HG02610 (cell line): ENCODE measurements around the gene HBZ.
"Not testable (repeated sequence)": the region's sequence is repeated elsewhere in the genome, so short reads cannot be mapped to it uniquely, and the experiment has no call there.

ENCODE experiments used
- ATAC-seq: cut with Tn5 transposase; IDR thresholded peaks from one replicate; pipeline ENCODE4 v1.9.1; 2021; ENCODE audit warnings: mild to moderate bottlenecking, moderate library complexity; ENCODE audit not compliant: unreplicated experiment

HBZ gene

DNA sequence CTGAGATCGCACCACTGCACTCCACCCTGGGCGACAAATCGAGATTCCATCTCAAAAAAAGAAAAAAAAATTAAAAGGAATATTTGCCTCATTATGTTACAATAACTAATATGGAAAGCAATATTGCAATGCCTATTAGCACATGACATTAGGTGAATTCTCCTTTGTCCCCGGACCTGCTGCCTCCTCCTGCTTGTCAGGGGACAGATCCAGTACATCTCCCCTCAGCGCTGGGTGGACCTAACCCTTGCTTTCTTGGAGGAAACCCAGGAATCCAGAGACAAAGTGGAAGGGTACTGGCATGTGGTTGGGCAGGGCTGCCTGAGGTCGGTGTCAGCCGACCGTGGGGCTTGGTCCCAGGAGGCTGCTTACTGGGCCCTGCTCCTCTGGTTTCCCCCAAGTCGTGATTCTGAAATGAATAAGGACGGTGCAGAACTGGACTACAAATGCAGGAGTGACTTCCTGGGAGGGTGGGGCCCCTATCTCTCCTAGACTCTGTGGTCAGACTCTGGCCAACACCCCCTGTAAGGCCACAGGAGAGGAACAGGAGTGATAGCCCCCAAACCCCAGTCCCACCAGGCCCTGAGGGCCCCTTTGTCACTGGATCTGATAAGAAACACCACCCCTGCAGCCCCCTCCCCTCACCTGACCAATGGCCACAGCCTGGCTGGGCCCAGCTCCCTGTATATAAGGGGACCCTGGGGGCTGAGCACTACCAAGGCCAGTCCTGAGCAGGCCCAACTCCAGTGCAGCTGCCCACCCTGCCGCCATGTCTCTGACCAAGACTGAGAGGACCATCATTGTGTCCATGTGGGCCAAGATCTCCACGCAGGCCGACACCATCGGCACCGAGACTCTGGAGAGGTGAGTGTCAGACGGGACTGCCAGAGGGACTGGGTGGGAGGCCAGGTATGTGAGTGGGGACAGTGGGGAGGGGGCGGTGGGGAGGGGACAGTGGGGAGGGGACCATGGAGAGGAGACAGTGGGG, at the start of gene HBZ:
Gene HBZ, plus strand, starts transcription at position 504 of the 988 bp plus-strand sequence. Its CDS starts 266 bp downstream, at position 770.
- no peak for ATAC-seq

DNA sequence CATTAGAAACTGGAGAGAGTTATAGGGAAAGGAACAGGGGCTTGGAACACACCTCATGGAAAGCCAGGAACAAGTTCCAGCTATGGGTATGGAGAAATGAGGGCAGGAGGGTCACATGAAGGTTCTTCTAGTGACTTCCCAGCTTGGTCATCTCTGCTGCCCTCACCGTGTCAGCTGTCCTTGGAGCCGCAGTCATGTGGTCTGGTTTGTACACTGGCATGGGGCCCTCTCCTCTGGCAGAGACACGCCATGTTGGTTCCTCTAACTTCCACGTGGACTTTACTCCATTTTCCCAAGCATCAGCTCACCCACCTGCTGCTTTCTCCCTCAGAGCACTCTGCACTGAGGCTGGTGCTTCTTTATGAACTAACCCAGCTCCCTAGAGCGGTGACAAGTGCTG, 48.1 kb upstream of the HBZ start:
- no peak for ATAC-seq

DNA sequence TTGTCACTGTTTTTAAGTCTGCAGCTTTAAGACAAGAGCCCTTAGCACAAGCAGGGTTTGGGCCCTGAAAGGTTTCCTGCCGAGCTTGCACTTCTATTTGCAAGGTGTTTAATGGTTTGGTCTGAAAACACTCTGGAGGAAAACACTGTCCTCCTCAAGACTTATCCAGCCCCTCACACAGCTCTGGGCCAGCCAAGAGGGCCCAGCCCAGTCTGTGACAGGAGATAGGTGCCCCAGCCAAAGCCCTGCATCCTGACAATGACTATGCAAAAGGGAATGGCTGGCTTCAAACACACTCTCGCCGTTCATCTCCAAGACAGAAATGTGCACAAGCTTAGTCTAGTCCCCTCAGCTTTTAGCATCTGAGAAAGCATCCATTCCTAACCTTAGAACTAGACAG, 47.5 kb upstream of the HBZ start:
- ATAC-seq: no peak

DNA sequence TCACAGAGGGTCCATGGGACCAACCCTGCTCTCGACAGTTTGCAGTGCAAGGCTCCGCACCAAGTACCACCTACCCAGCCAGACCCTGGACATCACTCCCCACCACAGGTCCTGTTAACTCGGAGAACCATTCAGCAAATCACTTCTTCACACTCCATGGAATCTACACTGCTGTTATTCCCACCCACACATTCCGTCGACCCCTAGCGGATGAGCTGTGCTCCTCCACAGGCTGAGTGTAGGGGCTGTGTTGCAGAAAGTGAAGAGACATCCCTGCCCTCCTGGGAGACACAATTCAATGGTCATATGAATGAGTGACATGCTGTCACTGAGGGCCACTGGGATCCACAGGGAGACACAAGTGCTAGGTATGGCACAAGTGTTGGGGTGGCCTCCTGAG, 46.9 kb upstream of the HBZ start:
- ATAC-seq: no peak

DNA sequence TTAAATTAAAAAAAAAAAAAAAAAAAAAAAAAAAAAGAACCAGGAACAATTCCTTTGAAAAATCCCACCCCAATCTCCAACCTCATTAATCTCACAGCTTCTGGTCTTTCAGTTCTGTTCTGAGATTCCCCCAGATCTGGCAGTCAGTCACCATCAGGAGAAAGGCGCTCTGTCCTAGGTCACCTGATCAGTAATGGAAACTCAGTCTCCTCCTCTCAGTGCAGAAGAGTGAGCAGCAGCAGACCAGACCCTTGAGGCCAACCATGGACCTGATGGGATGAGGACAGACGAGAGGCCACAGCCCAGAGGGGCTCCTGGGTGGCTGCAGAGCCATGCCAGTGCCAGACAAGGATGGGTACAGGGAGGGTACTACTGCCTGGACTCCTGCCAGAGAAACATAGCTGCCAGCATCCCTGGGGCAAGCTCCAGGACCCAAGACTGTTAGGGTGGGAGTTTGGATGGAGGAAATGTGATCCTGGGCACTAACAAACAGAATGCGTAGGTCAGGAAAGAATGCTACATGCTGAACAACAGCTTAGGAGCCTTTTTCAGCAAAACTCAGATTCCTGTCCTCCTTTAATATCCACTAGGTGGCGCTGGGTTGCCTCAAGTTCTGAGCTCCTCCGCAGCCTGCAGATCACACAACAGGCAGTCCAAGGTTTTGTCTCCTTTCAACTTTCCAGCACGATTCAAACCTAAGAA, 45.7 kb upstream of the HBZ start:
- no peak for ATAC-seq

DNA sequence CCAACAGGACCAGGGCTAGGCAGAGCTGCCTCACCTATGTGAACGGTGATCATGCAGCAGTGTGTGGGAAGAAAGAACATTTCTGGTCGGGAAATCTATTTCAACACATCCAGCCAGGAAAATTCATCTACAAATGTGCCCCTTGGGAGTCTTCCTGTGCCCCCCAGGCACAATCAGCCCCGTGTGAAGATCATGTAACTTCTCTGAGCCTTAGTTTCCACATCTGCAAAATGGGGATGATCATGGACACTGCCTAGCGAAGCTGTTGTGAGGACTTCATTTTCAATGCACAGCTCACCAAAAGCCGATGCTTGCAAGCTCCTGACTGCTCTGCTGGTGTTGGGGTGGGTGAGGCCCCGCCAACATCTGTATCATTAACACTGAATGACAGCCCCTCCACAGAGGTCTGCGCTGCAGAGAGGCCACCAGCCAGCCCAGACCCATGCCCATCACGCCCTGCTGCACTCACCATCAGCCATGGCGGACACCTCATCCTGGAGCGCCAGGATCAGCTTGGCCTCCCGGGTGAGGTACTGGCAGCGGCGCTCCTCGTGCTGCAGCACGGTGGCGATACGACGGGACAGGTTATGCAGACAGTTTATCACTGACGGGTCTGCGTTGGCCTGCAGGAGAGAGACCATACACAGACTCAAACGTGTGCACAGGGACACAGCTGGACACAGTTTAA, 40.1 kb upstream of the HBZ start:
- no peak for ATAC-seq

DNA sequence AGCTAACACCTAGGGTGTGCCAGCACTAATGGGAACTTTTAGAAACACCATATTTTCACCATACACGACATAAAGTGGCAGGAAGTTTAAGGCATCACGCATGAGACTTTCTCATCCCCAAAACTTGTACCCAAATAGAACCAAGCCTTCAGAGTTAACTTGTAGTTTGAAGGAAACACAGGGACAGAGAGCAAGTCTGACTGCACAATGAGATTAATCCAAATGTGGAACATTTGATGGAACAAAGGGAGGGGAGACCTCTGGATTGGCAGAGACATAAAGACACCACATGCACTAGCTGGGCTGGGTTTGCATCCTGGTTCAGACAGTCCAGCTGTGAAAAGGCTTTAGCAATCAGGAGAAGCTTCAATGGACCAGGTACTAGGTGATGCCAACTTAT, 38.1 kb upstream of the HBZ start:
- ATAC-seq: no peak

DNA sequence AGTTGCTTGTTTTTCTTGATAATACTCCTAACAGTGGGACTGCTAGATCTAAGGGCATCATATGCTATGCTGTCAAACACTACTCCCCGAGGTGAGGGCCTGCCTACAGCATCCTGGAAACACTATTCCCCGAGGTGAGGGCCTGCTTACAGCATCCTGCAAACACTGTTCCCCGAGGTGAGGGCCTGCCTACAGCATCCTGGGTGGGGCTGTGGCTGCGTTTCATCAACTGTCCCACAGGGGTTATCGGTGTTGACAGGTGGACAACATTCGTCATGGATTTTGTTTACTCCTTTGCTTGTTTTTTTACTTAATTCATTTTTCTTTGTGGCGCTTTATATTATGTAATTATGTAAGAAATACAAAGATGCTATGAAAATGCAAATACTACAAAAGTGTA, 36.4 kb upstream of the HBZ start:
- ATAC-seq: no peak

DNA sequence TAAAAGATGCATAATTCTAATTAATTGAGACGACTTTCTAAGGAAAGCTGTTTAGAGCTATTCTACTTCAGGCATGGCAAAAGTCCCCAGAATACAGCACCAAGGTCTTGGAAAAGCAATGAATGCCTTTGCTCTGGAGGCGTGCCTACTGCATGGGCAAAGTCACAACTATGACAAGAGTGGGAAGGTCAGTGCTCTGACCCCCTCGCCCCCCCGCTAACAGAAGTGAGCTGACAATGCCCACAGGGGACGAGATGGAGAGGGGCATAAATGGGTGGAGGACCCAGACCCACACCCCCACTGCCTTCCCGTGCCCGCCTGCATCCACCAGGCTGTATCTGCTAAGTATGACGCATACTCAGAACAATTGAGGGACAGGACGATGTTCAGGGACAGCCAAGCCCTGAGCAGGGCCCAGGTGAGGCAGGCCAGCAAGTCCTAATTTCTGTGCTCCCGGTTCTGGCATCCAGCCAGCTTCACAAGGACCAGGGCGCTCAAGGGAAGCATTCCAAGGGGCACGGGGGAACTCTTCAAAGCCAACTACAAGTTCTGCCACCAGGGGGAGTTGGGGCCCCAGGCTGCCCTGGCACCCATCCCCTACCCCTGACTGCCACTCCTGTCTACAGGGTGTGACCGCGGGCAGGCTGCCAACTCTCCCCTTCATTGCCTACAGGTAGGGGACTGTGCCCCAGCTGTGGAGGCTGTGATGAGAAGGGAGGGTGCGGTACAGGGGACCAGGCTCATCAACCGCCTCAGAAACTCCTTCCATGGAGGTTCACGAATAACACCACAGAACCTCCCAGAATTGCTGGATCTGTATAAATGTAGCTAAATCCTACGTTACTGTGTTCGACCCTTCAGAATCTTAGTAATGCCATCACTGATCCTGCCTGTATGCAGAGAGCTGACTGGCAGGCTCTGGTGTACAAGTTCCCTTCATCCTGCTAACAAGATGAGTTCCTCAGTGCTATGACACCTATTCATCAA, 34.8 kb upstream of the HBZ start:
- no peak for ATAC-seq

DNA sequence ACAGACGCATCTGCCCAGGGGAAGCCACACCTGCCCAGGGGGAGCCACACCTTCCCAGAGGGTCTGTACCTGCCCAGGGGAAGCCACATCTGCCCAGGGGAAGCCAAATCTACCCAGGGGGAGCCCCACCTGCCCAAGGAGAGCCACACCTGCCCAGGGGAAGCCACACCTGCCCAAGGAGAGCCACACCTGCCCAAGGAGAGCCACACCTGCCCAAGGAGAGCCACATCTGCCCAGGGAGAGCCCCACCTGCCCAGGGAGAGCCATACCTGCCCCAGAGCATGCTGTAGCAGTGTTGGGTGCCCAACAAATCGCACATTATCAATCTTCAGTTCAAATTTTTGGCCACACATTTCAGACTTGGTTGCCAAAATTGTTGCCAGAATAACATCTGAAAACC, 33.6 kb upstream of the HBZ start:
- ATAC-seq: no peak

DNA sequence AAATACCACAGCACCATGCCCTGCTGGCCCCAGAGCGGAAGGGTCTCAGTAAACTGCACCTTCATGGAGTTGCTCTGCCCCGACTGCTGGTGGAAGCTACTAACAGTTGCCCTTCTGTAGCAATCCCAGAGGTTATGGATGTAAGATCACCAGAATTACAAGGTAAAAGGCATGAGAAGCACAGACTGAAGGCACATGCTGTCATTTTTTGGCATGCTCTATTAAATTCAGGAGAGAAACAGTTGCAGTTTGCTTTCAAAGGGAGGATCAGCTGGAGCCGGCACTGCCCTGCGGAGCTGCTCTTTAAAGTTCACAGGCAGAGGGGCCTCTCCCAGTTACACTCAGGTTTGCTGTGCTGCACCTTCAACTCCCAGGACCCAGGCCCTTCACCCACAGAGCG, 33.1 kb upstream of the HBZ start:
- ATAC-seq: no peak

DNA sequence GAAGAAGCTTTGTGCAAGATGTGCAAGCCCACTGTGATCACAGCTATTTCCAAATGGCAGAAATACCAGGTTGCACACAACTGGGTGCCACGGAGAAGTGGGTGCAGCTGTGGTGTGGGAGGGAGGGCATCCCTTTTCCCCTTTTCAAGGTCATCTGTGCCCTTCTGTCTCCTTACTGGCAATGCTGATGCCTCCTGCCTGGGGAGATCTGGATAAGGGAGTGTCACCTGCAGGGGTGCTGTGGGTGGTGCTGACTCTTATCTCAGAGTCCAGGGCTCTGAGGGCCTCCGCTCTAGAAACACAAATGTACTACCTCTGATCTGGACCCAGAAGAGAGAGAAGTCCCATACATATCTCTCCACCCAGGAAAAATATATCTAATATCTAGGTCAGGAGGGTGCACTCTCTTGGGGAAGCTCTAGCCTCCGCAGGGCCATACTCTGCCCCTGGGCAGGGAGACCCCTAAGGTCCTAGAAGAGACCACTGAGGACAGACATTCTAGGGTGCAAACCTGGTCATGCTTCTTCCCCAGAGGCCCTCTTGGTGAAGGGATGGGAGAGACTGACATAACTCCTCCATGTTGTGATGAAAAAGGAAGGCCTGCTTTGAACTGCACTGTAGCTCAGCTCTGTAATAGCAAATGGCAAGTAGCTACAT, 32.5 kb upstream of the HBZ start:
- no peak for ATAC-seq

DNA sequence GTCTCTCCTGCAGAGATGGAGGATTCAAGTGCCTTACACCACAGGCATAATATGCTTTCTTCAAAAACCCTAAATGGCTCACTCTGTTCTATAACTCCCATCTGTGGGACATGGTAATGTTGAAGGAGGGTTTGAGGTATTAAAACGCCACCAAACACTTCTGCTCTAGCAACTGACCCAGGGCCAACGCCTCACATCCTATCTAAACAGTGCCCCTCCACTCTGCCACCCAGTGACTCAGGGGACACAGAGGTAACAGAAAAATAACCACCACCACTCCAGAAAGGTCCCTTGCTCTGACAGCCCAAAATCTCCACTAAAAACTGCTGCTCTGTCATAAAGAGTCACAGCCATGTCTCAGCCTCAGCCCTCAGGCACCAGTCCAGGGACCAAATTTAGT, 31.7 kb upstream of the HBZ start:
- no peak for ATAC-seq

DNA sequence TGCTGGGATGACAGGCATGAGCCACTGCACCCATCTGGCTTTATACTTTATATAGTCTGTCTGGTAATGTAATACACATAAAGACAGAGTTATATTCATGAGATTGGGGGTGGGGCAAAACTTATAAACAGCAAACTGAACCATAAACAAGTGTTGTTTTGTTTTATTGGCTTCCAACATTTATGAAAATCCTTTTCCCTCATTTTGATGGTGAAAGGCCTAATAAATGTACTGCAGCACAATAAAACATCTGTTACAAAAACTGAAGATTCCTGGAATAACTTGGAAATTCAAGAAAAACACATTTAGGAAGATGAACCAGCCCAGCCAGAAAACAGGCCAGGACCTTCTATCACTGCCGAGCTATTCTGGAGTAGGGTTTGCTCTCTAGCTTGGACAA, 30.1 kb upstream of the HBZ start:
- no peak for ATAC-seq

DNA sequence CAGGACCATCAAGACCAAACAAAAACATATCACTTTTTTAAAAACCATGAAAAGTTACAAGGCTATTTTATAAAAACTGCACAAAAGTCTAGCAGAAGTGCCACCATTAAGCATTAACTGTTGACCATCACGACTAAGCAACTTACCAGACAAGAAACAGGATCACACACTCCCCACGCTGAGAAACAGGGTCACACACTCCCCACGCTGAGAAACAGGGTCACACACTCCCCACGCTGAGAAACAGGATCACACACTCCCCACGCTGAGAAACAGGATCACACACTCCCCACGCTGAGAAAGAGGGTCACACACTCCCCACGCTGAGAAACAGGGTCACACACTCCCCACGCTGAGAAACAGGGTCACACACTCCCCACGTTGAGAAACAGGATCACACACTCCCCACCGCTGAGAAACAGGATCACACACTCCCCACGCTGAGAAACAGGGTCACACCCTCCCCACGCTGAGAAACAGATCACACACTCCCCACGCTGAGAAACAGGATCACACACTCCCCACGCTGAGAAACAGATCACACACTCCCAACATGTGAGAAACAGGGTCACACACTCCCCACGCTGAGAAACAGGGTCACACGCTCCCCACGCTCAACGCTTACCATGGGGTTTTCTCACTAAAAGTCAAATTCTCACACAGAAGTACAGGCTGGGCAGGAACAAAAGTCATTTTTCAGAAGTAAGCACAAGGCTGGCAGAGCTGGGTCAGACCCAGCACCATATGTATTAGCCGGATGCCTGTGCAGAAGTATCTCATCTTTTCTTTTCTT, 28.7 kb upstream of the HBZ start:
- ATAC-seq: not testable (repeated sequence)

DNA sequence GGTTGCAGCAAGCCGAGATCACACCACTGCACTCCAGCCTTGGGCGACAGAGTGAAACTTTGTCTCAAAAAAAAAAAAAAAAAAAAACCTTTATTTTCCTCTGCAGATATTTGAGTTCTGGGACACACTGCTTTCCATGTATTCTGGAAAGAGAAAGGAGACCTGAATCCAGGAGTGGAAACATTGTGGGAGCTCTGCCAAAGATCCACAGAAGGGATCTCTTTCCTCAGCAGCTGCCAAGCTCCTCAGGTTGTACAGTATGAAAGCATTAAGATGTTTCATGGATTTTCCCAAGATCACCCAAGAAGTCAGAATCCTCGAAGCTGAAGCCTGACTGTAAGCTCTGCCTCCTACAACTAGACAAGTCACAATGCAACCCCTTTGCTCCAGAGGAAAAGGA, 27.4 kb upstream of the HBZ start:
- no peak for ATAC-seq

DNA sequence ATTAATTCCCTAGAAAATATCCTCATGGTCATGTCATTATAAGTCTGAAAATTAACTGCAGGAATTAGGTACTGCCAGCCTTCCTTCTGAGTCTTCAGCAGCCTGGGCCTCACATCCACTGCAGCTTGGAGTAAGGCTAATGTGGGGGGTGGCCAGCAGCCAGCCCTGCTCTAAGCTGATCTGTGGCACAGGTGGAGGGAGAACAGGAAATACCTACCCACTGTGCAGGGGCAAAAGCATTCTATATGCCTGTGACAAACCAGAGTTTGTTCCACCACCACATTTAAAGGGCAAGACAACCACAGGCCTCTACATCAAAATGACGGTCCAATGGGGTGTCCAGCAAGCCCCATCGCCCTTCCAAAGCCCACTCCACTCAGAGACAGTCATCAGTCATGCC, 23.4 kb upstream of the HBZ start:
- ATAC-seq: no peak

DNA sequence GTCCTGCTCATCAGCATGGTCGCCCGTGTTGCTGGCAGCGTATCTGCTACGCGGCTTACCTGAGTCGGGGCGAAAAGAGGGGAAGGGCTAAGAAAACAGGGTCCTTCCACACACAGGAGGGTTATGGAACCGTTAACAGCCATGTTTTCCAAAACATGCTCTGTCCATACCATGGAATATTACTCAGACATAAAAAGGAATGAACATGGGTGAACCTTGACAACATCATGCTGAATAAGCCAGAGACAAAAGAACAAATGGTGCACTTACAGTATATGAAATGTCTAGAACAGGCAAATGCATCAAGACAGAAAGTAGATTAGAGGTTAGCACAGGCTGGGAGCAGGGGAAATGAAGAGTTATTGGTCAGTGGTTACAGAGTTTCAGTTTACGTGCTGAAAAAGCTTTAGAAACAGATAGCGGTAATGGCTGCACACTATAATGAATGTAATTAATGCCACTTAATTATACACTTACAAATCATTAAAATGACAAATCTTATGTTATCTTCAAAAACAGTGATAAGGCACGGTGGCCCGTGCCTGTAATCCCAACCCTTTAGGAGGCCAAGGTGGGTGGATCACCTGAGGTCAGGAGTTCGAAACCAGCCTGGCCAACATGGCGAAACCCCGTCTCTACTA, 21.8 kb upstream of the HBZ start:
- ATAC-seq: no peak

DNA sequence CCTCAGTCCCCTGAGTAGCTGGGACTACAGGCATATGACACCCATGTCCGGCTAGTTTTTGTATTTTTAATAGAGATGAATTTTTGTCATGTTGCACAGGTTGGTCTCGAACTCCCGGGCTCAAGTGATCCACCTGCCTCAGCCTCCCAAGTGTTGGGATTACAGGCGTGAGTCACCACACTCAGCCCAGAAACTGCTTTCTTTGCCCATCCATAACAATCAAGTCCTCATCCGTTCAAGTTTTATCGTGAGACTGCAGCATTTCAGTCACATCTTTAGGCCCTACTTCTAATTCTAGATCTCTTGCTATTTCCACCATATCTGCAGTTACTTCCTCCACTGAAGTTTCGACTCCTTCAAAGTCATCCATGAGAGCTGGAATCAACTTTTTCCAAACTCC, 20.3 kb upstream of the HBZ start:
- no peak for ATAC-seq
